ENCODE measurements around the gene SPTY2D1. TPM values are rescaled to one million over a fixed set of nuclear protein-coding genes. Genes with fewer than 3 reads are reported as not detected.

The SPTY2D1 gene
- total and polyA plus RNA-seq, 7 donors, result 4.8 to 17.8 (median 15.0) TPM

- WGBS, 3 donors, result 93 to 95% (median 93%) methylated on average over 11 of the region's 11 CpGs
- peaks cover 14% of the 10 kb centered on the region for H3K4me1 ChIP-seq
- H3K36me3 ChIP-seq (ENCODE audit: insufficient read depth in 1 of 2, low read depth in 1 of 2), result peaks cover 8 to 49% of the 10 kb centered on the region in 2 donors
These were observed 18.3 kb downstream of the SPTY2D1 start for GRCh38 chr11:18615628-18616392.

DNA sequence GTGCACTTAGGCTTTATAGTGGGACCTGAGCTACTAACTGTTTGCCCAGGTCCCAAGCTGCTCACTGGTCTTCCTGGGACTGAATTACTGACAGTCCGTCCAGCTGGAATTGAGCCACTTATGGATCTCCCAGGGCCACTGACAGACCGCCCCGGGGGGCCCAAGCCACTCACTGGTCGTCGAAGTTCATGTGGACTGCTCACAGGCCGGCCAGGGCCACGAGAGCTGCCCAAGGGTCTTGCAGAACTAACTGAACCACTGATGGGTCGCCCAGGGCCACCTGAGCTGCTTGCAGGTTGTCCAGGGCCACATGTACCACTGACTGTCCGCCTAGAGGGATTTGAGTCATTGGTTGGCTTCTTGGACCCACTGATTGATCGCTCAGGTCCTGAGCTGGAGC, 19.5 kb downstream of the SPTY2D1 start:
- Histone ChIP-seq H3K27me3 (ENCODE audit: insufficient read depth in 3 of 3, low read length in 2 of 3) (no peaks in the 10 kb centered on the region), H3K4me3 (no peak overlapping the region), H3K27ac (no peak overlapping the region), H3K9me3 (no peaks in the 10 kb centered on the region), H3K36me3 (ENCODE audit: insufficient read depth in 1 of 2, low read depth in 1 of 2) (peaks cover 8 to 60% of the 10 kb centered on the region in 2 donors), H3K4me1 (peaks cover 14% of the 10 kb centered on the region)
- TF ChIP-seq CTCF (IDR thresholded peaks at IDR 0.05), result no peak
- WGBS, 3 donors, result 87 to 92% (median 92%) methylated on average over 10 of the region's 10 CpGs
- ATAC-seq (no peak), DNase-seq (no peak)
- intact Hi-C loops (cut with DNase I), result no loop called here

More at GRCh38 chr11:18615628-18616392, 18.3 kb downstream of the SPTY2D1 start:
- no peak overlapping the region for H3K27ac ChIP-seq
- DNase-seq, result no peak
- TF ChIP-seq CTCF (IDR thresholded peaks at IDR 0.05), result no peak
- H3K27me3 ChIP-seq (ENCODE audit: insufficient read depth in 3 of 3, low read length in 2 of 3), result no peaks in the 10 kb centered on the region
- no peak overlapping the region for H3K4me3 ChIP-seq
- no peaks in the 10 kb centered on the region for H3K9me3 ChIP-seq
- intact Hi-C loops (cut with DNase I), result no loop called here
- ATAC-seq, result no peak

GRCh38 chr11:18612394-18612793, 21.7 kb downstream of the SPTY2D1 start:
- 82 to 94% (median 87%) methylated on average over 4 of the region's 4 CpGs for WGBS, 3 donors
- intact Hi-C loops (cut with DNase I), result no loop called here
- no peak for ATAC-seq
- no peak overlapping the region for H3K27ac ChIP-seq
- no peak for DNase-seq
- no peaks in the 10 kb centered on the region for H3K4me1 ChIP-seq
- H3K27me3 ChIP-seq (ENCODE audit: insufficient read depth in 3 of 3, low read length in 2 of 3), result no peaks in the 10 kb centered on the region
- peaks cover 13 to 83% of the 10 kb centered on the region in 2 donors for H3K36me3 ChIP-seq (ENCODE audit: insufficient read depth in 1 of 2, low read depth in 1 of 2)
- no peaks in the 10 kb centered on the region for H3K9me3 ChIP-seq
- TF ChIP-seq CTCF (IDR thresholded peaks at IDR 0.05), result no peak
- H3K4me3 ChIP-seq, result no peak overlapping the region

DNA sequence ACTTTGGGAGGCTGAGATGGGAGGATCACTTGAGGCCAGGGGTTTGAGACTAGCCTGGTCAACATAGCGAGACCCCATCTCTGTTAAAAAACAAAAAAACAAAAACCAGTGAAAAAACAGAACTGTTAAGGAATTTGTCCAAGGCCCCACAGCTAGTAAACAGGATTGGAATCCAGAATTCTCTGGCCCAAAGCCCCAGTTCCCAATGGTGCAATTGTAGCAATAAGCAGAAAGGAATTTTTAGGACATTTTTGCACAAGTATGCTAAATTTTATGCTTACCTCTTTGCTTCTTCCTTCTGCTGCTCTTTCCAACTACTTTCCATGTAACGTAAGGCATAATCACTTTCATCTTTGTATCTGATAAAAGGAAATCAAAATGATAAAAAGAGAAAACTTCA, 22.9 kb downstream of the SPTY2D1 start:
- intact Hi-C loops (cut with DNase I), result no loop called here
- Histone ChIP-seq H3K27ac (no peak overlapping the region), H3K9me3 (no peaks in the 10 kb centered on the region), H3K4me1 (no peaks in the 10 kb centered on the region), H3K36me3 (ENCODE audit: insufficient read depth in 1 of 2, low read depth in 1 of 2) (peaks cover 13 to 92% of the 10 kb centered on the region in 2 donors), H3K27me3 (ENCODE audit: insufficient read depth in 3 of 3, low read length in 2 of 3) (no peaks in the 10 kb centered on the region), H3K4me3 (no peak overlapping the region)
- DNase-seq, result no peak
- no peak for TF ChIP-seq CTCF (IDR thresholded peaks at IDR 0.05)
- ATAC-seq, result no peak
- WGBS, 3 donors, result 91 to 98% (median 93%) methylated on average over 2 of the region's 2 CpGs

DNA sequence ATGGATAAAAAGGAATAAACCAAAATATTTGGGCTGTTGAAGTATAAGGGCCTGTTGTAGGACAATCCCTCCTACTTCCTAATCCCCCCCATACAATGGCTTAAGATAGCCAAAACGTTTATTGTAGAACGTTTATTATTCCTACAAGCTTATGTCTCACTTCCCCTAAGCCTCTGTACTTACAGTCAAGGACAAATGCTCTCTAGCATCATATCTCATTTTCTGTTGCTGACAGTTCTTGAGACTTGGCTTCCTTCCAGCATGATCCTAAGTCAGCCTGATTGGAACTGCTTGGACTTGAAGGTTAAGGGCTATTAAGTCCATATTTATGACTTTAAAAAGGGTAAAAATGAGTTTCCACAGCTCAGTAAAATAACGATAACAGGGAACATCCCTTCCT, 25.8 kb downstream of the SPTY2D1 start:
- WGBS, 3 donors, result 57 to 65% (median 62%) methylated on average over 3 of the region's 3 CpGs
- ATAC-seq (no peak), DNase-seq (no peak)
- Histone ChIP-seq H3K9me3 (no peaks in the 10 kb centered on the region), H3K27me3 (ENCODE audit: insufficient read depth in 3 of 3, low read length in 2 of 3) (no peaks in the 10 kb centered on the region), H3K4me1 (no peaks in the 10 kb centered on the region), H3K36me3 (ENCODE audit: insufficient read depth in 1 of 2, low read depth in 1 of 2) (peaks cover 11 to 82% of the 10 kb centered on the region in 2 donors), H3K27ac (no peak overlapping the region), H3K4me3 (no peak overlapping the region)
- no peak for TF ChIP-seq CTCF (IDR thresholded peaks at IDR 0.05)
- intact Hi-C loops (cut with DNase I), result no loop called here
